T-cell (primary cell): ENCODE measurements around the gene KIF5C. TPM values are rescaled to one million over a fixed set of nuclear protein-coding genes. Genes with fewer than 3 reads are reported as not detected.

Experiments used
- ATAC-seq, 4 experiments: fragments of 200-7000 bp in 3 of 4; fragments of 150-1000 bp in 1 of 4; cut with Tn5 transposase; replicated peaks in 1 of 4; 1 replicate in 3 of 4; 2 replicates in 1 of 4; pipeline ENCODE4 v1.10.0; 2021; ENCODE audit warnings: moderate library complexity in 3 of 4, mild to moderate bottlenecking in 2 of 4, moderate number of reproducible peaks in 1 of 4
- CTCF ChIA-PET, 2 donors: fragments of 300-600 bp; sonication (Branson Sonifier 250); formaldehyde crosslinking; loops; one replicate each; lab custom pipeline; 2022; ENCODE audit warnings: antibody characterized with exemption in 2 of 2; lab: Charles Lee
- POLR2A ChIA-PET, 2 donors: fragments of 300-600 bp; sonication (Branson Sonifier 250); formaldehyde crosslinking; loops; one replicate each; lab custom pipeline; 2022; ENCODE audit warnings: antibody characterized with exemption in 2 of 2; lab: Charles Lee
- DNase-seq, 35 experiments: peaks; one replicate each; pipeline versions ENCODE4 v3.0.0 to v3.0.0-alpha.2; 2013 to 2023
- H3K27ac ChIP-seq: one replicate; pipeline ENCODE4 v1.5.1; 2013; ENCODE audit warnings: low read length
- H3K27me3 ChIP-seq, 2 experiments: replicated peaks in 1 of 2; 1 replicate in 1 of 2; 2 replicates in 1 of 2; pipeline versions ENCODE4 v1.6.1 to v1.7.0; 2013; ENCODE audit warnings: low read length in 1 of 2, mixed read lengths in 1 of 2; ENCODE audit not compliant: control insufficient read depth in 2 of 2, insufficient read depth in 2 of 2; ENCODE audit errors: extremely low read depth in 1 of 2
- H3K36me3 ChIP-seq, 2 donors: 1 replicate in 1 of 2; 2 replicates in 1 of 2; pipeline versions ENCODE4 v1.6.1 to v1.7.0; 2013; ENCODE audit warnings: low read length in 1 of 2; ENCODE audit not compliant: control insufficient read depth in 2 of 2, insufficient read depth in 1 of 2; ENCODE audit errors: extremely low read depth in 1 of 2
- H3K4me1 ChIP-seq, 2 experiments: 1 replicate in 1 of 2; 2 replicates in 1 of 2; pipeline versions ENCODE4 v1.6.1 to v1.7.0; 2013; ENCODE audit warnings: low read length in 2 of 2, mixed read lengths in 1 of 2; ENCODE audit not compliant: insufficient read depth in 2 of 2, control insufficient read depth in 1 of 2; ENCODE audit errors: extremely low read depth in 1 of 2
- H3K4me3 ChIP-seq, 2 donors: 1 replicate in 1 of 2; 2 replicates in 1 of 2; pipeline versions ENCODE4 v1.5.1 to v1.7.0; 2013; ENCODE audit warnings: mild to moderate bottlenecking in 2 of 2, low read length in 1 of 2, moderate library complexity in 1 of 2; ENCODE audit not compliant: control insufficient read depth in 1 of 2; ENCODE audit errors: extremely low read depth in 1 of 2
- H3K9me3 ChIP-seq: 2 replicates; pipeline ENCODE4 v1.7.0; 2013
- H3K27ac Mint-ChIP-seq, 2 donors: one replicate each; pipeline ENCODE4 v1.8.0; 2020 to 2021; ENCODE audit warnings: mild to moderate bottlenecking in 2 of 2, mixed read lengths in 2 of 2
- H3K27me3 Mint-ChIP-seq, 2 donors: one replicate each; pipeline ENCODE4 v1.8.0; 2021 to 2022; ENCODE audit warnings: mixed read lengths in 2 of 2
- H3K36me3 Mint-ChIP-seq: one replicate; pipeline ENCODE4 v1.8.0; 2021; ENCODE audit warnings: mixed read lengths
- H3K4me1 Mint-ChIP-seq, 3 donors: one replicate each; pipeline ENCODE4 v1.8.0; 2020 to 2022; ENCODE audit warnings: mixed read lengths in 3 of 3, mild to moderate bottlenecking in 1 of 3
- H3K4me3 Mint-ChIP-seq, 3 donors: one replicate each; pipeline ENCODE4 v1.8.0; 2020 to 2022; ENCODE audit warnings: mild to moderate bottlenecking in 3 of 3, mixed read lengths in 3 of 3, moderate library complexity in 3 of 3
- H3K9me3 Mint-ChIP-seq, 3 donors: one replicate each; pipeline ENCODE4 v1.8.0; 2020 to 2022; ENCODE audit warnings: mixed read lengths in 3 of 3
- WGBS: methylation state at CpG from one replicate; pipeline ENCODE4 v1.1.5; 2013; ENCODE audit warnings: missing lambda C conversion rate; ENCODE audit not compliant: insufficient coverage; 5-methylcytosine and 5-hydroxymethylcytosine counted together
- total RNA-seq, 35 experiments: library from RNA in 6 of 35; stranded (reverse) in 6 of 35; fragments of 120-200 nt in 1 of 35; gene quantifications; one replicate each; pipeline versions ENCODE4 v1.2.1 to v1.2.4 and lab custom pipeline; 2013 to 2026

Gene KIF5C
- total RNA-seq, 5 donors from 2014 or later (not counting 1 experiment from before 2014, with no cell fraction given) = 9.4 to 17.0 (median 14.7) TPM

GRCh38 chr2:148866091-148866490, 8.9 kb upstream of the KIF5C start:
- Histone ChIP-seq H3K4me3 (no peak overlapping the region), H3K27me3 (peaks cover 2 to 11% of the 10 kb centered on the region in 2 experiments), H3K4me1 (no peaks in the 10 kb centered on the region), H3K36me3 (no peaks in the 10 kb centered on the region), H3K9me3 (no peaks in the 10 kb centered on the region), H3K27ac (no peak overlapping the region)
- Mint-ChIP-seq H3K27ac (no peak overlapping the region), H3K9me3 (peaks cover 0 to 4% (median 0%) of the 10 kb centered on the region in 3 donors), H3K27me3 (peaks cover 31 to 42% of the 10 kb centered on the region in 2 donors), H3K36me3 (no peaks in the 10 kb centered on the region), H3K4me3 (no peak overlapping the region), H3K4me1 (peaks cover 0 to 4% (median 3%) of the 10 kb centered on the region in 3 donors)
- POLR2A ChIA-PET = no interaction called here
- no peak for ATAC-seq
- CTCF ChIA-PET = interaction anchor here in 1 of 2 donors (0.6 kb wide), 1 partner anchor 275 kb away, joined by 3 read pairs; no protein-coding TSS in a partner anchor
- DNase-seq = no peak
- no CpG with 5 or more reads among the region's 4 CpGs for WGBS

DNA sequence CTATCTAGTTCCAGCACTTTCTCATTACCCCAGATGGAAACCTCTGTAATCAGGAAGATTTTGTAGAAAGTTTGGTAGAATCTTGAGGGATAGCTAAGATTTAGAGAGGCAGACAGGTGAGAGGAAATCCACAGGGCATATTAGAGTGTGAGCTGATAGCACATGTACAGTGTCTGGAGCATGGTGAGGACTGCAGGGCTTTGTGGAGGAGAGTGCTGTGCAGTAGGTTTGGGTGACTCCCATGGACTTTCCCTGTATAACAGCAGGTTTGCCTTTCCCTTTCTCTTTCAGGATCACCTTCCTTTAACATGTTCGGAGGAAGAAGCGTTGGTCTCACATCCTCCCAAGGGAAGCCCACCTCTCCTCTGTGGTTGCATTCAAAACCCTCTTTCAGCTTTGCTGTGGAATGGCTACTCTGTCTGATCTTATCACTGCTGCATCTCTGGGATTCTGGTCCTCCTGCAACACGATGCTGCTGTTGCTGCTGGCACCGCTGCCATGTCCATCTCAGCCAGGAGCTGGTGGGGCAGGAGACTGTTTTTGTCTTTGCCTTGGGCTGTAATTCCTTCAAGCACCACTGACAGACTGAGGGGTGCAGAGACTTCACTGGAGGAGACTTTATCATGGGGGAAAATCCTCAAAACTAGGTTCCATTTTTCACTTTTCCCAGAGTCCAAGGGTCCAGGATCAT, 7.8 kb upstream of the KIF5C start:
- H3K27ac Mint-ChIP-seq = no peak overlapping the region
- Histone ChIP-seq H3K27ac (no peak overlapping the region), H3K4me1 (no peaks in the 10 kb centered on the region), H3K9me3 (no peaks in the 10 kb centered on the region), H3K4me3 (no peak overlapping the region), H3K27me3 (peaks cover 2 to 11% of the 10 kb centered on the region in 2 experiments), H3K36me3 (no peaks in the 10 kb centered on the region)
- no peak for DNase-seq
- peaks cover 34 to 46% of the 10 kb centered on the region in 2 donors for H3K27me3 Mint-ChIP-seq
- ATAC-seq = no peak
- WGBS = 94% methylated on average over 4 of the region's 4 CpGs
- H3K4me1 Mint-ChIP-seq = peaks cover 0 to 4% (median 3%) of the 10 kb centered on the region in 3 donors
- POLR2A ChIA-PET = interaction anchor here in 1 of 2 donors (0.8 kb wide), 1 partner anchor 224 kb away, joined by 4 read pairs; no protein-coding TSS in a partner anchor
- H3K36me3 Mint-ChIP-seq = no peaks in the 10 kb centered on the region
- peaks cover 0 to 4% (median 0%) of the 10 kb centered on the region in 3 donors for H3K9me3 Mint-ChIP-seq
- CTCF ChIA-PET = interaction anchor here in 1 of 2 donors (0.5 kb wide), 1 partner anchor 277 kb away, joined by 3 read pairs; no protein-coding TSS in a partner anchor
- H3K4me3 Mint-ChIP-seq = no peak overlapping the region

GRCh38 chr2:148875387-148876051, 492 bp downstream of the KIF5C start:
- H3K4me3 ChIP-seq = peak overlapping the region; percentile 62 to 69
- Mint-ChIP-seq H3K4me1 (peaks cover 8 to 17% (median 14%) of the 10 kb centered on the region in 3 donors), H3K27ac (no peak overlapping the region), H3K4me3 (peak overlapping the region; percentile 84 to 86 (median 85)), H3K27me3 (peaks cover 17 to 24% of the 10 kb centered on the region in 2 donors), H3K9me3 (peaks cover 0 to 2% (median 0%) of the 10 kb centered on the region in 3 donors), H3K36me3 (peaks cover 3% of the 10 kb centered on the region)
- no peak overlapping the region for H3K27ac ChIP-seq
- peaks cover 13 to 21% of the 10 kb centered on the region in 2 experiments for H3K27me3 ChIP-seq
- peaks cover 7 to 24% of the 10 kb centered on the region in 2 experiments for H3K4me1 ChIP-seq
- peak in 9 of 35 experiments; percentile 2 to 30 (median 15) for DNase-seq
- H3K9me3 ChIP-seq = no peaks in the 10 kb centered on the region
- WGBS = 1% methylated on average over 25 of the region's 74 CpGs
- ChIA-PET POLR2A (no interaction called here), CTCF (interaction anchor here in 1 of 2 donors (0.7 kb wide), 1 partner anchor 322 kb away, joined by 4 read pairs; no protein-coding TSS in a partner anchor)
- no peaks in the 10 kb centered on the region for H3K36me3 ChIP-seq
- ATAC-seq = peak; percentile 10 to 33 (median 32)

DNA sequence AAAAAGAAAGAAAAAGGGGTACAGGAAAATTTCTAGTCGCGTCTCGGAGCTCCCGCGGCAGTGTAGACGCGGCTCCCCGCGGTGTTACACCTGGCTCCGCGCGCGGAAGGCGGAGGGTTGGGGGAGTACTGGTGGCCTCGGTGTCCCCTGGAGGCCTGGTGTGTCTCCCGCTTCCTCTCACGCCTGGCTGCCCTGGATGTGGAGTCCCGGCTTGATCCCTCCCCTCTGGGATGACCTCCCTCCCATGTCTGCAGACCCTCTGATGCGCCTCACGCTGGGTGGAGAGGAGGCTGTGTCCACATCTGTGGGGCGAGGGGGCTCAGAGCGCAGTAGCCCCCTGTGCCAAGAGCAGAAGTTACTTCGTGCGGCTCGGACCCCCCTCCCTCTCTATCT, 1.2 kb downstream of the KIF5C start:
- ChIA-PET CTCF (interaction anchor here in 1 of 2 donors (0.7 kb wide), 1 partner anchor 323 kb away, joined by 4 read pairs; no protein-coding TSS in a partner anchor), POLR2A (interaction anchor here in 1 of 2 donors (0.6 kb wide), 1 partner anchor 40 kb away, joined by 3 read pairs; no protein-coding TSS in a partner anchor)
- peaks cover 16 to 24% of the 10 kb centered on the region in 2 donors for H3K27me3 Mint-ChIP-seq
- WGBS = 14% methylated on average over 13 of the region's 25 CpGs
- H3K4me1 ChIP-seq = peaks cover 7 to 24% of the 10 kb centered on the region in 2 experiments
- peaks cover 8 to 17% (median 14%) of the 10 kb centered on the region in 3 donors for H3K4me1 Mint-ChIP-seq
- DNase-seq = peak in 11 of 35 experiments; percentile 1 to 36 (median 9)
- H3K36me3 Mint-ChIP-seq = peaks cover 5% of the 10 kb centered on the region
- H3K4me3 ChIP-seq = peak overlapping the region; percentile 49 to 69
- no peaks in the 10 kb centered on the region for H3K9me3 ChIP-seq
- H3K27me3 ChIP-seq = peaks cover 13 to 20% of the 10 kb centered on the region in 2 experiments
- H3K27ac ChIP-seq = no peak overlapping the region
- peaks cover 0 to 7% (median 0%) of the 10 kb centered on the region in 3 donors for H3K9me3 Mint-ChIP-seq
- H3K36me3 ChIP-seq = no peaks in the 10 kb centered on the region
- peak overlapping the region in 1 of 2 donors; percentile 71 for H3K27ac Mint-ChIP-seq
- peak overlapping the region; percentile 84 to 86 (median 85) for H3K4me3 Mint-ChIP-seq
- ATAC-seq = peak in 1 of 4 experiments; percentile 10

- peaks cover 8 to 17% (median 14%) of the 10 kb centered on the region in 3 donors for H3K4me1 Mint-ChIP-seq
- H3K27ac Mint-ChIP-seq = peak overlapping the region; percentile 49 to 68
- peaks cover 13 to 24% of the 10 kb centered on the region in 2 donors for H3K27me3 Mint-ChIP-seq
- peaks cover 7 to 24% of the 10 kb centered on the region in 2 experiments for H3K4me1 ChIP-seq
- no peaks in the 10 kb centered on the region for H3K36me3 ChIP-seq
- WGBS = 22% methylated on average over 24 of the region's 34 CpGs
- peak overlapping the region; percentile 44 to 69 for H3K4me3 ChIP-seq
- peaks cover 5% of the 10 kb centered on the region for H3K36me3 Mint-ChIP-seq
- peak overlapping the region; percentile 84 to 86 (median 85) for H3K4me3 Mint-ChIP-seq
- peaks cover 0 to 7% (median 0%) of the 10 kb centered on the region in 3 donors for H3K9me3 Mint-ChIP-seq
- no peaks in the 10 kb centered on the region for H3K9me3 ChIP-seq
- peaks cover 13 to 20% of the 10 kb centered on the region in 2 experiments for H3K27me3 ChIP-seq
- ChIA-PET POLR2A (interaction anchor here in 1 of 2 donors (0.6 kb wide), 1 partner anchor 39 kb away, joined by 3 read pairs; no protein-coding TSS in a partner anchor), CTCF (interaction anchor here in 1 of 2 donors (0.7 kb wide), 1 partner anchor 323 kb away, joined by 4 read pairs; no protein-coding TSS in a partner anchor)
- peak in 31 of 35 experiments; percentile 5 to 75 (median 37) for DNase-seq
- peak in 3 of 4 experiments; percentile 11 to 44 (median 24) for ATAC-seq
- peak overlapping the region; percentile 40 for H3K27ac ChIP-seq
These were observed 1.8 kb downstream of the KIF5C start for GRCh38 chr2:148876595-148877402.
